Testis (tissue), 3 donors: ENCODE results near the gene IL1RAPL2. TPM values are rescaled to one million over a fixed set of nuclear protein-coding genes. Genes with fewer than 3 reads are reported as not detected.
A peak's percentile ranks its signal among the peaks of the same experiment; 100 is the strongest.

Source experiments
- DNase-seq: peaks from one replicate; pipeline ENCODE4 v3.0.0-alpha.2; 2019
- H3K27ac ChIP-seq, 2 donors: fragments of 200-600 bp; sonication (generic); one replicate each; pipeline ENCODE4 v1.5.1; 2019
- H3K27me3 ChIP-seq: fragments of 200-600 bp; sonication (generic); one replicate; pipeline ENCODE4 v1.5.1; 2019
- H3K36me3 ChIP-seq: fragments of 200-600 bp; sonication (generic); one replicate; pipeline ENCODE4 v1.5.1; 2017; ENCODE audit warnings: low read depth; ENCODE audit errors: missing control alignments
- H3K4me1 ChIP-seq: fragments of 200-600 bp; sonication (generic); one replicate; pipeline ENCODE4 v1.5.1; 2019
- H3K4me3 ChIP-seq, 2 donors: fragments of 200-600 bp; sonication (generic); one replicate each; pipeline ENCODE4 v1.5.1; 2017 to 2019
- H3K9me3 ChIP-seq: fragments of 200-600 bp; sonication (generic); one replicate; pipeline ENCODE4 v1.5.1; 2017
- POLR2A ChIP-seq: fragments of 450-650 bp; IDR thresholded peaks from one replicate; pipeline ENCODE4 v1.6.1; 2017; ENCODE audit warnings: antibody characterized with exemption, mild to moderate bottlenecking, moderate library complexity
- WGBS, 2 donors: methylation state at CpG; one replicate each; pipeline ENCODE4 v1.1.5; 2018; 5-methylcytosine and 5-hydroxymethylcytosine counted together
- intact Hi-C: fragments of 100-400 bp; cut with DNase I; formaldehyde crosslinking; loops from one replicate; pipeline ENCODE4 v1.15.1; 2023; ENCODE audit warnings: low total_unique reads
- polyA plus RNA-seq: library from polyadenylated mRNA; stranded (reverse); fragments of 350-450 nt; fragmentation: Illumina TruSeq; extraction: RNeasy Lipid Tissue Mini Kit (QIAGEN cat#74804); gene quantifications from one replicate; pipeline ENCODE4 v1.2.3, GENCODE V29; 2014; ENCODE audit warnings: low read depth, low replicate concordance; ENCODE audit not compliant: insufficient read depth
- total RNA-seq, 2 donors: library from RNA; depleted of rRNA; stranded (reverse); fragments of >200 nt; gene quantifications; one replicate each; pipeline ENCODE4 v1.2.3, GENCODE V29; 2016
- TF ChIP-seq, protein P1 (sequence below), 3 experiments: fragments of 450-650 bp in 2 of 3; fragments of 200-600 bp in 1 of 3; sonication (generic) in 1 of 3; IDR thresholded peaks; one replicate each; pipeline ENCODE4 v1.5.1; 2016 to 2019; ENCODE audit warnings: antibody characterized with exemption in 3 of 3, mild to moderate bottlenecking in 2 of 3, moderate library complexity in 1 of 3

IL1RAPL2 gene
- total and polyA plus RNA-seq, 3 donors from 2014 or later, result 0.47 to 1.3 (median 1.2) TPM

DNA sequence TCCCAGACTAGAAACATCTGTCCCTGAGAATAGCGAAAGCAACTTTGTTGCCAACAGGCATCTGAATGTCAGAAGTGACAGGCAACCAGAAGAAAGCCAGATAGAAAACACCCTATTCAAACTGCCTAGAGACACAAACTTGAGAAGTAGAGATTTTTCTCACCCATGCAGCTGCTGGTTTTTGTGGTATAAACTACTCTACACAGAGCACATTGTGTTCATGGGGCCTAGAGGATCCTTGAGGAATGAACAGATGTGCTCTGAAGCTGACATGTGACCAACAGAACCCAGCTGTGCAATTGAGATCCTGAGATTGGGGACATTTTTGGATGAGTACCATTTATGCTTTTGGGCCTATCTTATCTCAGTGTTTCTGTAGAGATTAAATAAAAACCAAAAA, 1192.8 kb downstream of the IL1RAPL2 start:
- no peaks in the 10 kb centered on the region for H3K36me3 ChIP-seq
- TF ChIP-seq POLR2A, result no peak
- TF ChIP-seq, protein P1, sequence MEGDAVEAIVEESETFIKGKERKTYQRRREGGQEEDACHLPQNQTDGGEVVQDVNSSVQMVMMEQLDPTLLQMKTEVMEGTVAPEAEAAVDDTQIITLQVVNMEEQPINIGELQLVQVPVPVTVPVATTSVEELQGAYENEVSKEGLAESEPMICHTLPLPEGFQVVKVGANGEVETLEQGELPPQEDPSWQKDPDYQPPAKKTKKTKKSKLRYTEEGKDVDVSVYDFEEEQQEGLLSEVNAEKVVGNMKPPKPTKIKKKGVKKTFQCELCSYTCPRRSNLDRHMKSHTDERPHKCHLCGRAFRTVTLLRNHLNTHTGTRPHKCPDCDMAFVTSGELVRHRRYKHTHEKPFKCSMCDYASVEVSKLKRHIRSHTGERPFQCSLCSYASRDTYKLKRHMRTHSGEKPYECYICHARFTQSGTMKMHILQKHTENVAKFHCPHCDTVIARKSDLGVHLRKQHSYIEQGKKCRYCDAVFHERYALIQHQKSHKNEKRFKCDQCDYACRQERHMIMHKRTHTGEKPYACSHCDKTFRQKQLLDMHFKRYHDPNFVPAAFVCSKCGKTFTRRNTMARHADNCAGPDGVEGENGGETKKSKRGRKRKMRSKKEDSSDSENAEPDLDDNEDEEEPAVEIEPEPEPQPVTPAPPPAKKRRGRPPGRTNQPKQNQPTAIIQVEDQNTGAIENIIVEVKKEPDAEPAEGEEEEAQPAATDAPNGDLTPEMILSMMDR (IDR thresholded peaks at IDR 0.05), result no peak
- H3K4me3 ChIP-seq, result no peak overlapping the region
- H3K27me3 ChIP-seq, result no peaks in the 10 kb centered on the region
- peaks cover 7% of the 10 kb centered on the region for H3K4me1 ChIP-seq
- WGBS, 2 donors, result 24 to 80% methylated on average over 1 of the region's 1 CpG
- H3K27ac ChIP-seq, result no peak overlapping the region
- no peaks in the 10 kb centered on the region for H3K9me3 ChIP-seq
- DNase-seq, result peak; percentile 25
- intact Hi-C loops, result no loop called here

DNA sequence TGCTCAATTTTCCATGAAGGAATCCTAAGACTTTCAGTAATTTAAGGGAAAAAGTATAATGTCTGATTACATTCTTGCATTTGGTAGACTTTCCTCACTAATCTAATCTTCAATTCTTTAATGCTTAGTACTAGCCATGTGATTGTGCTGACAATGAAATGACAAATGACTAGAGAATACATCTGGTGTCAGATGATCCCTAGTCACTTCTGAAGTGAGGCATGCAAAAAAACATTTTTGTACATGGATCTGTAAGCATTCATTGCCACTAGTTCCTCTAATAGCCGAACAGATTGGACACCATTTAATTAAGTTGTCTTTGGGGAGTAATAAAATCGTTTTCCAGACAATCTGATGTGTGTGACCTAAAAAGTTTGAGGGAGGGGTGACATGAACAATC, 1193.6 kb downstream of the IL1RAPL2 start:
- no peak for DNase-seq
- H3K27ac ChIP-seq, result no peak overlapping the region
- peaks cover 7% of the 10 kb centered on the region for H3K4me1 ChIP-seq
- no peaks in the 10 kb centered on the region for H3K27me3 ChIP-seq
- H3K36me3 ChIP-seq, result no peaks in the 10 kb centered on the region
- H3K9me3 ChIP-seq, result no peaks in the 10 kb centered on the region
- WGBS, 2 donors, result 50 to 59% methylated on average over 2 of the region's 2 CpGs
- intact Hi-C loops, result no loop called here
- TF ChIP-seq, protein P1 (IDR thresholded peaks at IDR 0.05), result no peak
- no peak for TF ChIP-seq POLR2A
- H3K4me3 ChIP-seq, result no peak overlapping the region

DNA sequence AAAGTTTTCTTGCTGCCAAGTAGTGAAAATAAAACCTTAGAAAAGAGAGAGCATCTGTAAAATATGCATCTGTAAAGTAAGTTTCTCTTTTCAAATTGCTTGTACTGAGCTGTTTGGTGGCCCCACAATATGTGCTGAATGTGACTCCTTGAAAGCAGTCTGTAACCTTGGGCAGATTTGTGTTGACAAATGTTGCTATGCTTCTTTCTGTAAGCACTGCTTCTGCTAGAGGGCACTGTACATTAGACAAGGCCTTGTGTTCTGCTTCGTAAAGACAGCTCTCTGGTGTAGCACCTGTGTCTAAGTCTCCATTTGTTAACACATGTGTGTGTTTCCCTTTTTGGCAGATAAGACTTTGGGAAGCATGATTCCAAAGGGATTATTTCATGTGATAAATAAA, 1199.7 kb downstream of the IL1RAPL2 start:
- WGBS, 2 donors, result 64 to 71% methylated on average over 1 of the region's 1 CpG
- peak; percentile 11 for DNase-seq
- Histone ChIP-seq H3K27ac (no peak overlapping the region), H3K36me3 (no peaks in the 10 kb centered on the region), H3K4me3 (no peak overlapping the region), H3K4me1 (no peaks in the 10 kb centered on the region), H3K9me3 (no peaks in the 10 kb centered on the region), H3K27me3 (no peaks in the 10 kb centered on the region)
- TF ChIP-seq POLR2A, result no peak
- TF ChIP-seq, protein P1 (IDR thresholded peaks at IDR 0.05), result no peak
- intact Hi-C loops, result no loop called here

DNA sequence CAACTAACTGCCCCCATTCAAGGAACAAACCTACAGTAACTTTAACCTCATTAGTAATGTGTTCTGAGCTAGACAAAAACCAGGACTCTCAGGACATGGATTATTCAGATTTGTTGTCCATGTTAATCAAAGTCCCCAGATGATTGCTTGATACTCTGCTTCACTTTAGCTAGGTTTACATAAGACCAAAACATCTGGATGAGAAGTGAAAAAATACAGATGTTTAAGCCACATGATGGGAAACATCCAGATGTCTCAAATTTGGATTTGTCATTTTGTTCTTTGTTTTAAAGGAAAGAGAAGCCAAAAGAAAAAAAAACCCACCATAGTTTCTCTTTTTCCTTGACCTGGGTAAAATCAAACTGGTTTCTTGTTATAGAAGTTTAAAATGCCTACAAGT, 1207.8 kb downstream of the IL1RAPL2 start:
- TF ChIP-seq, protein P1 (IDR thresholded peaks at IDR 0.05), result no peak
- no peak for TF ChIP-seq POLR2A
- no peak for DNase-seq
- intact Hi-C loops, result no loop called here
- no peaks in the 10 kb centered on the region for H3K4me1 ChIP-seq
- H3K27ac ChIP-seq, result no peak overlapping the region
- no peaks in the 10 kb centered on the region for H3K36me3 ChIP-seq
- no peaks in the 10 kb centered on the region for H3K27me3 ChIP-seq
- no peaks in the 10 kb centered on the region for H3K9me3 ChIP-seq
- no peak overlapping the region for H3K4me3 ChIP-seq

DNA sequence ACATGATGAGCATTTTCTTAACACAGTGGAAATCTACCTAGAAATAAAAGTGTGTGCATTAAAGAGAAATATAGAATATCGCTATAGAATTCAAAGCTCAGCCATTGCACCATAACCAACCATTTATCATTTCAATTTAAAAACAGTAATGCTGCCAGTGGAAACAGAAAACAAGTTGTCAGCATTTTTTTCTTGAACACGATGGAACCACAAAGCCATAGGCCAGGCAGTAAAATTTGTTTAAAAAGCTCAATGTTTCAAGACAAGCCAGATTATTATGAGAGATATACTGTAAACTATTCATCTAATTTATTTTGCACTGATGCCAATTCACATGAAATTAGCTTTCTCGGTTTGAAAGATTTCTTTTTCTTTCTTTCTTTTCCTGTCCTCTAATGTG, 1209.7 kb downstream of the IL1RAPL2 start:
- no peak overlapping the region for H3K27ac ChIP-seq
- H3K4me3 ChIP-seq, result no peak overlapping the region
- no peaks in the 10 kb centered on the region for H3K36me3 ChIP-seq
- no peak for DNase-seq
- H3K9me3 ChIP-seq, result no peaks in the 10 kb centered on the region
- 58% methylated on average over 3 of the region's 3 CpGs for WGBS, 2 donors
- H3K4me1 ChIP-seq, result no peaks in the 10 kb centered on the region
- TF ChIP-seq, protein P1 (IDR thresholded peaks at IDR 0.05), result no peak
- no peak for TF ChIP-seq POLR2A
- H3K27me3 ChIP-seq, result no peaks in the 10 kb centered on the region
- intact Hi-C loops, result no loop called here
